T-helper 17 cell (primary cell): Measurements from ENCODE around the gene KIAA1549. TPM values are rescaled to one million over a fixed set of nuclear protein-coding genes. Genes with fewer than 3 reads are reported as not detected.

Experiments used
- ATAC-seq: fragments of 150-1000 bp; cut with Tn5 transposase; 2 replicates; pipeline ENCODE4 v1.10.0; 2021; ENCODE audit warnings: mild to moderate bottlenecking, moderate library complexity
- DNase-seq, 3 donors: peaks; one replicate each; pipeline versions ENCODE4 v3.0.0 to v3.0.0-alpha.2; 2020 to 2021
- H3K9me3 ChIP-seq: one replicate; pipeline ENCODE4 v1.7.0; 2013; ENCODE audit warnings: low read length, mild to moderate bottlenecking; ENCODE audit not compliant: control insufficient read depth, poor library complexity, severe bottlenecking
- H3K27ac Mint-ChIP-seq: one replicate; pipeline ENCODE4 v1.8.0; 2022; ENCODE audit warnings: mild to moderate bottlenecking, moderate library complexity, mixed read lengths
- H3K27me3 Mint-ChIP-seq: one replicate; pipeline ENCODE4 v1.8.0; 2022; ENCODE audit warnings: mixed read lengths
- H3K36me3 Mint-ChIP-seq: one replicate; pipeline ENCODE4 v1.8.0; 2022; ENCODE audit warnings: low read depth, mixed read lengths
- H3K4me1 Mint-ChIP-seq: one replicate; pipeline ENCODE4 v1.8.0; 2022; ENCODE audit warnings: mild to moderate bottlenecking, mixed read lengths
- H3K4me3 Mint-ChIP-seq: one replicate; pipeline ENCODE4 v1.8.0; 2022; ENCODE audit warnings: mild to moderate bottlenecking, moderate library complexity, mixed read lengths
- total RNA-seq, 4 donors: library from RNA in 2 of 4; stranded (reverse) in 2 of 4; gene quantifications; one replicate each; pipeline ENCODE4 v1.2.3 and lab custom pipeline; 2022 to 2026

Gene KIAA1549
- total RNA-seq, 2 donors from 2014 or later, result 0.21 TPM; not detected in 1

DNA sequence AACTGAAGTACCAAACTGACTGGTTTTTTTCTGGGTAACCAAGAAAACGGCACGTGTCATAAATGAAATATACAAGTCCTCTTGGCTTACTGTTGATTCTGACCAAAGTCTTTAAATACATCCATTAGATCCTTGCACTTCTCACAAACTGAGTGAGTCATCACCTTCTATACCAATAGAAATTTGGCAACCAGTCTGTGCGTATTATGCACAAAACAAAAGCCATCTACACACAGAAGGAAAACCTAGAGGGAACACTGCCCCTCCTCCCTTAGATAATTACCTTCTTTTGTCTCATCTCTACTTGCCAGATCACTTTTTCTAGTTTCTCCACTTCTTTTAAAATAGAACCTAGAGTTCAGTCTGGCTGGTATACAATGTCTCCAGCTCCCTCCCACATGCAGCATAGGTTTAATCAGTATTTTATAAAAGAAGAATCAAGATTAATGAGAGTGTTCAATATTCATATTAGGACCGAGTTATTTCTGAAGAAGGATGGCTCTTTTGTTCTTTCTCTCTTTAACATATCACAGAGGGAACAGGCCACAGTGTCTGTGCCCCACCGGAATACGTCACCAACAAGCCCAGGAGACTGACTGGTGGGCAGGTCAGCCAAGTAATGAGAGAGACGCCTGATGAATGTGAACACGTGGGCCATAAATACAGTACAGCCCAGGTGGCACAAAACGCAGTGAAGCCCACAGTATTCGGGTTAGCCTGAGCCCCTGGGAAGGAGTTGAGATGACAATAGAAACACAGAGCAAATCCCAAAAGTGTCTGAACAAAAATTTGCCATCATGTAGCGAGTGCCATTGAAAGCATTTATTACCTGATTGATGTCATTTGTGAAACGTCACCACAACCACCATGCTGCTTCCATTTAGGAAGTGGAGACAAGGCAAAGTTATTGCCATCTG is 91.3 kb downstream of the KIAA1549 start:
- ATAC-seq, result no peak
- H3K4me3 Mint-ChIP-seq, result no peak overlapping the region
- H3K27ac Mint-ChIP-seq, result no peak overlapping the region

DNA sequence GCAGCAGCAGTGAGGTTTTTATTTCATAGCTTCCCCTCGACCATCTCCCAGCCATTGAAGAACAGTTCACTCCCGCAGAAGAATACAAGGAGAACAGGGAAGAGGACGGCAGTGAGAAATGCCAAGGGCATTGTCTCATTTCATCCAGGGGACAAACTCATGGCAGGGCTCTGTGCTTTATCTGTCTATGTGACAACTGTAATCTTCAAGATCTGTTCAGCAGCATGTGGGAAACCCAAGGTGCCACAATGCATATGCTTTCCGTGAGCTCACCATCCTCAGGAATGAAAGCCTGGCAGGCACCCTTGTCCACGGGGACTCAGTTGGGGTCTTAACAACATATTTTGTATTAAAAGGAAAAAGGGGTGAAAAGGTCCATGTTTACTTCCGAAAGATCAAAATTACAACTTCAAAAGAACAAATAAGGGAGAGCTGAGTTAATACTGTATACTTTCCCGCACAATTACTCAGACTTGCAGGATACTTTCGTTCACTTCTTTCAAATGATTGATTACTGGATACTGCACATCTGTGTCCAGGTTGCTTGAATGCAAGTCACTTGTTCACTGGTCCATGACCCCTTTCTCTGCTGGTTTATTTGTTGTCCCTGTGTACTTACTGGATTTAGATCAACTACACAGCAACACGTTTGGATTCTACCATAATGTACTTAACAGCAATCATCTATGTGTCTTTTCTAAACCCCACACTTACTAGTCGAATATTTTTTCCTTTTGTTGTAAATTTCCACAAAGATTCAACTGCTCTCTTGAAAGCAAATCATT is 93.1 kb downstream of the KIAA1549 start:
- Mint-ChIP-seq H3K27ac (no peak overlapping the region), H3K4me1 (peaks cover 11% of the 10 kb centered on the region), H3K36me3 (no peaks in the 10 kb centered on the region), H3K27me3 (peaks cover 20% of the 10 kb centered on the region), H3K4me3 (no peak overlapping the region)
- no peaks in the 10 kb centered on the region for H3K9me3 ChIP-seq
- ATAC-seq, result no peak
- DNase-seq, result no peak

More for the DNA sequence above, 91.3 kb downstream of the KIAA1549 start:
- Mint-ChIP-seq H3K4me1 (peaks cover 11% of the 10 kb centered on the region), H3K36me3 (no peaks in the 10 kb centered on the region), H3K27me3 (peaks cover 36% of the 10 kb centered on the region)
- DNase-seq, result no peak
- H3K9me3 ChIP-seq, result no peaks in the 10 kb centered on the region

GRCh38 chr7:138887085-138887710 is 94.0 kb downstream of the KIAA1549 start:
- Mint-ChIP-seq H3K4me1 (peaks cover 15% of the 10 kb centered on the region), H3K4me3 (no peak overlapping the region), H3K36me3 (no peaks in the 10 kb centered on the region), H3K27ac (no peak overlapping the region), H3K27me3 (peaks cover 16% of the 10 kb centered on the region)
- H3K9me3 ChIP-seq, result no peaks in the 10 kb centered on the region
- no peak for DNase-seq
- no peak for ATAC-seq

GRCh38 chr7:138886501-138886917 is 94.7 kb downstream of the KIAA1549 start:
- no peaks in the 10 kb centered on the region for H3K9me3 ChIP-seq
- peak in 1 of 3 donors; percentile 17 for DNase-seq
- peak overlapping the region; percentile 27 for H3K27ac Mint-ChIP-seq
- peaks cover 16% of the 10 kb centered on the region for H3K27me3 Mint-ChIP-seq
- H3K36me3 Mint-ChIP-seq, result no peaks in the 10 kb centered on the region
- H3K4me1 Mint-ChIP-seq, result peaks cover 22% of the 10 kb centered on the region
- peak overlapping the region; percentile 52 for H3K4me3 Mint-ChIP-seq
- peak; percentile 93 for ATAC-seq

DNA sequence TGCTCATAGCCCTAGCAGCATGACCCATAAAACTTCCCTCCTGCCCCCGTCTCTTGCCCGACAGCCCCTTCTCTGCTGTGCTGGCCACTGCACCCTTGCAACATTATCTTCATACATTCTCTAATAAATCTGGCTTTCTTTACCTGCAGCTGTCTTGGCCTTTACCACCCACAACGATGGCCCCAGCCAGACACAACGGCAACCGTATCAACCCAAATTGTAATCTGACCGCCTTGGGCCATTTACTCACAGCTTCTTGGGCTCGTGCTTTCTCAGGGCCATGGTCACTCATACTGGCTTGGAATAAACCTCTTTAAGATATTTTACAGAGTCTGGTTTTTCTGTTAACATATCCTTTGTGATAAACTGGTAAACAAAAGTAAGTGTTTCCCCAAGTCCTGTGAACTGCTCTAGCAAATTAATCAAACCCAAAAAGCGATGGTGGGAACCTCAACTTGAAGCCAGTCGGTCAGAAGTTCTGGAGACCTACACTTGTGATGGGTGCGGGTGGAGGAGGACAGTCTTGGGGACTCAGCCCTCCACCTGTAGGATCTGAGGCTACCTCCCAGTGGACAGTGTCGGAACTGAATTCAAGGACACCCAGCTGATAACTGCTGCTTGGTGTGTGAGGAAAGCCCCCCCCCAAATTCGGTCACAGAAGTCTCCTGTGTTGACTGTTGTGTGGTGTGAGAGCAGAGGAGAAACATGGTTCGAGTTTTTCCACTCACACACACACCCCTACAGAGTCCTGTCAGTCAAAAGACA is 95.6 kb downstream of the KIAA1549 start:
- DNase-seq (no peak), ATAC-seq (no peak)
- Mint-ChIP-seq H3K27me3 (peaks cover 10% of the 10 kb centered on the region), H3K27ac (no peak overlapping the region), H3K4me3 (no peak overlapping the region), H3K4me1 (peaks cover 17% of the 10 kb centered on the region), H3K36me3 (no peaks in the 10 kb centered on the region)
- H3K9me3 ChIP-seq, result no peaks in the 10 kb centered on the region

GRCh38 chr7:138882249-138882648 is 98.9 kb downstream of the KIAA1549 start:
- Mint-ChIP-seq H3K4me3 (peak overlapping the region; percentile 62), H3K4me1 (peaks cover 15% of the 10 kb centered on the region), H3K27ac (peak overlapping the region; percentile 90), H3K36me3 (no peaks in the 10 kb centered on the region), H3K27me3 (peaks cover 10% of the 10 kb centered on the region)
- ATAC-seq (no peak), DNase-seq (no peak)
- H3K9me3 ChIP-seq, result no peaks in the 10 kb centered on the region

GRCh38 chr7:138881579-138882188 is 99.5 kb downstream of the KIAA1549 start:
- H3K9me3 ChIP-seq, result no peaks in the 10 kb centered on the region
- peak overlapping the region; percentile 90 for H3K27ac Mint-ChIP-seq
- no peak for ATAC-seq
- peaks cover 10% of the 10 kb centered on the region for H3K27me3 Mint-ChIP-seq
- peaks cover 15% of the 10 kb centered on the region for H3K4me1 Mint-ChIP-seq
- peak overlapping the region; percentile 62 for H3K4me3 Mint-ChIP-seq
- no peaks in the 10 kb centered on the region for H3K36me3 Mint-ChIP-seq
- DNase-seq, result no peak

- Mint-ChIP-seq H3K36me3 (no peaks in the 10 kb centered on the region), H3K27me3 (peaks cover 10% of the 10 kb centered on the region), H3K4me3 (no peak overlapping the region), H3K27ac (peak overlapping the region; percentile 90), H3K4me1 (peaks cover 14% of the 10 kb centered on the region)
- no peak for DNase-seq
- no peak for ATAC-seq
- H3K9me3 ChIP-seq, result no peaks in the 10 kb centered on the region
These were observed 100.2 kb downstream of the KIAA1549 start for GRCh38 chr7:138880881-138881578.

DNA sequence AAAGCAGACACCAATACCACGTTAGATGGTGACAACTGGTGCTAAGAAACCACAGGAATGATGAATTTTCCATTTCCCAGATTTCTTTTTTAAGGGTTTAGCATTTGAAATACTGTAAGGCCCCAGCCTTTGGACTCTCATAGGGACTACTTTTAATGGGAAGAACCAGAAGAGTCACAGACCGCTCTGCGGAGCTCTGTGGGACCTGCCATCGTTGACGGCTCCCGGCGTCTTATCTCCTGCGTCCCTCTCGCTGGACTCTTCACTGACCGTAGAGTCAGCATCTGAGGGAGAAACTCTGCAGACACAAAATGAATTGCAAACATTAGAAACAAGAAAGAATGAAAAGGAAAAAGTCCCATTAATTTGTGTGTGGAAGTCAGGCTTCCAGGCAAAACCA is 101.8 kb downstream of the KIAA1549 start:
- H3K9me3 ChIP-seq, result no peaks in the 10 kb centered on the region
- Mint-ChIP-seq H3K27me3 (peaks cover 10% of the 10 kb centered on the region), H3K4me1 (peaks cover 20% of the 10 kb centered on the region), H3K36me3 (no peaks in the 10 kb centered on the region), H3K27ac (no peak overlapping the region), H3K4me3 (no peak overlapping the region)
- ATAC-seq (no peak), DNase-seq (no peak)

DNA sequence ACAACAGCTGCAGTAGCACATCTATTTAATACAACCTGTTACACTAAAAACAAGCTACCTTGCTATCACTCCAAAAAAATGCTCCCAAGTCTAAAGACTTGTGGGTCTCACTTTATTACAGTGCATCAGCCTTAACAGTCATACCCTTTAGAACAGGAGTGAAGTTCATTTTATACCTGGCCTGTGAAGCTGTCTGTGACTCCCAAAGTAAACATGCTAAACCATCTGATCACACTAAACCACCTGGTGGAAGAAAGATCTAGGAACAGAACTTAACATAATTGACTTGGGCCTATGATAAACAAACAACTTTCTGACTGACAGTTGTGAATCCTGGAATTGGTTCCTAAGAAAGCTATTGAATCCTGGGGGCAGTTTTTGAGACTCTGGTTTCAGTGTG is 102.3 kb downstream of the KIAA1549 start:
- ATAC-seq (no peak), DNase-seq (no peak)
- Mint-ChIP-seq H3K27me3 (peaks cover 10% of the 10 kb centered on the region), H3K36me3 (no peaks in the 10 kb centered on the region), H3K4me1 (peaks cover 20% of the 10 kb centered on the region), H3K27ac (no peak overlapping the region), H3K4me3 (no peak overlapping the region)
- no peaks in the 10 kb centered on the region for H3K9me3 ChIP-seq

GRCh38 chr7:138878051-138878450 is 103.1 kb downstream of the KIAA1549 start:
- Mint-ChIP-seq H3K27me3 (peaks cover 10% of the 10 kb centered on the region), H3K27ac (no peak overlapping the region), H3K4me1 (peaks cover 20% of the 10 kb centered on the region), H3K4me3 (no peak overlapping the region), H3K36me3 (no peaks in the 10 kb centered on the region)
- no peak for DNase-seq
- H3K9me3 ChIP-seq, result no peaks in the 10 kb centered on the region
- no peak for ATAC-seq

- DNase-seq (no peak), ATAC-seq (no peak)
- Mint-ChIP-seq H3K27me3 (peaks cover 1% of the 10 kb centered on the region), H3K4me3 (no peak overlapping the region), H3K36me3 (no peaks in the 10 kb centered on the region), H3K4me1 (peaks cover 9% of the 10 kb centered on the region), H3K27ac (peak overlapping the region; percentile 49)
- H3K9me3 ChIP-seq, result no peaks in the 10 kb centered on the region
These were observed 104.9 kb downstream of the KIAA1549 start for GRCh38 chr7:138876326-138876725.
